Endodermal cell (in vitro differentiated cells): ENCODE results near the gene ZBTB22. TPM values are rescaled to one million over a fixed set of nuclear protein-coding genes. Genes with fewer than 3 reads are reported as not detected.
A peak's percentile ranks its signal among the peaks of the same experiment; 100 is the strongest.

Experiments
- DNase-seq: peaks from one replicate; pipeline ENCODE4 v3.0.0-alpha.2; 2017
- H3K27ac ChIP-seq: 2 replicates; pipeline ENCODE4 v1.5.1; 2013; ENCODE audit warnings: mild to moderate bottlenecking, low read depth, low read length, moderate library complexity
- H3K27me3 ChIP-seq: 2 replicates; pipeline ENCODE4 v1.6.1; 2013; ENCODE audit warnings: mild to moderate bottlenecking, low read length, moderate library complexity; ENCODE audit not compliant: insufficient read depth, control insufficient read depth, poor library complexity, severe bottlenecking
- H3K36me3 ChIP-seq: 2 replicates; pipeline ENCODE4 v1.7.0; 2013; ENCODE audit warnings: mild to moderate bottlenecking, low read length, moderate library complexity; ENCODE audit not compliant: control insufficient read depth, insufficient read depth
- H3K4me1 ChIP-seq: one replicate; pipeline ENCODE4 v1.7.0; 2013; ENCODE audit warnings: low read length; ENCODE audit not compliant: control insufficient read depth, insufficient read depth
- H3K4me3 ChIP-seq: 2 replicates; pipeline ENCODE4 v1.5.1; 2013; ENCODE audit warnings: mild to moderate bottlenecking, low read length, moderate library complexity
- H3K9ac ChIP-seq: 2 replicates; pipeline ENCODE4 v1.6.1; 2013; ENCODE audit warnings: mild to moderate bottlenecking, low read length, moderate library complexity; ENCODE audit not compliant: poor library complexity, severe bottlenecking; ENCODE audit errors: extremely low read depth
- H3K9me3 ChIP-seq: 2 replicates; pipeline ENCODE4 v1.6.1; 2013; ENCODE audit warnings: mild to moderate bottlenecking, low read length, moderate library complexity; ENCODE audit not compliant: control insufficient read depth
- H3K27ac Mint-ChIP-seq: 2 replicates; pipeline ENCODE4 v1.8.0; 2020; ENCODE audit warnings: mixed read lengths
- H3K27me3 Mint-ChIP-seq: 2 replicates; pipeline ENCODE4 v1.8.0; 2021; ENCODE audit warnings: mild to moderate bottlenecking, mixed read lengths; ENCODE audit not compliant: insufficient read depth
- H3K36me3 Mint-ChIP-seq: 2 replicates; pipeline ENCODE4 v1.8.0; 2020; ENCODE audit warnings: low read depth, mixed read lengths
- H3K4me1 Mint-ChIP-seq: 2 replicates; pipeline ENCODE4 v1.8.0; 2020; ENCODE audit warnings: mixed read lengths
- H3K4me3 Mint-ChIP-seq: 2 replicates; pipeline ENCODE4 v1.8.0; 2020; ENCODE audit warnings: mild to moderate bottlenecking, moderate library complexity, mixed read lengths
- H3K9me3 Mint-ChIP-seq: 2 replicates; pipeline ENCODE4 v1.8.0; 2020; ENCODE audit warnings: mild to moderate bottlenecking, mixed read lengths
- CTCF ChIP-seq: fragments of 200-600 bp; sonication (generic); conservative IDR thresholded peaks from 2 replicates; pipeline ENCODE4 v1.5.0; 2021; ENCODE audit warnings: antibody characterized with exemption, mild to moderate bottlenecking
- WGBS, 2 experiments: methylation state at CpG; one replicate each; pipeline versions ENCODE4 v1.1.5 to v1.1.7; 2013; ENCODE audit warnings: missing lambda C conversion rate in 2 of 2, mixed read lengths in 1 of 2; ENCODE audit not compliant: insufficient coverage in 1 of 2, insufficient read length in 1 of 2; 5-methylcytosine and 5-hydroxymethylcytosine counted together
- total RNA-seq, 2 donors: library from RNA; stranded (reverse); fragmentation: NEBNext Ultra II Directional in 1 of 2; extraction: Animal tissue kit (Norgen Biotek cat#: 25700) in 1 of 2; gene quantifications; 2 replicates in 1 of 2; 3 replicates in 1 of 2; pipeline ENCODE4 v1.2.1, GENCODE V29; 2021

Gene ZBTB22
- total RNA-seq, 2 donors from 2014 or later = 15.2 to 19.8 TPM

- no peaks in the 10 kb centered on the region for H3K36me3 ChIP-seq
- Mint-ChIP-seq H3K27me3 (peaks cover 13% of the 10 kb centered on the region), H3K36me3 (peaks cover 5% of the 10 kb centered on the region), H3K4me3 (peak overlapping the region; percentile 74), H3K27ac (peak overlapping the region; percentile 85), H3K9me3 (no peaks in the 10 kb centered on the region), H3K4me1 (peaks cover 28% of the 10 kb centered on the region)
- DNase-seq = peak; percentile 86
- peak overlapping the region; percentile 75 for H3K4me3 ChIP-seq
- H3K27me3 ChIP-seq = peaks cover 20% of the 10 kb centered on the region
- peak overlapping the region; percentile 31 for H3K9ac ChIP-seq
- no peak overlapping the region for H3K27ac ChIP-seq
- no peaks in the 10 kb centered on the region for H3K4me1 ChIP-seq
- H3K9me3 ChIP-seq = no peaks in the 10 kb centered on the region
- WGBS, 2 experiments = 1 to 6% methylated on average over 7 to 33 of the region's 33 CpGs
- no peak for TF ChIP-seq CTCF
Observed at GRCh38 chr6:33313105-33313708, 4.3 kb downstream of the ZBTB22 start.

GRCh38 chr6:33312361-33313104, 5.0 kb downstream of the ZBTB22 start:
- H3K4me1 Mint-ChIP-seq = peaks cover 28% of the 10 kb centered on the region
- peak overlapping the region; percentile 74 for H3K4me3 Mint-ChIP-seq
- Histone ChIP-seq H3K27me3 (peaks cover 20% of the 10 kb centered on the region), H3K4me1 (no peaks in the 10 kb centered on the region), H3K9ac (peak overlapping the region; percentile 31), H3K4me3 (peak overlapping the region; percentile 75), H3K9me3 (no peaks in the 10 kb centered on the region), H3K36me3 (no peaks in the 10 kb centered on the region), H3K27ac (no peak overlapping the region)
- TF ChIP-seq CTCF = peak; percentile 17
- H3K36me3 Mint-ChIP-seq = peaks cover 4% of the 10 kb centered on the region
- no peaks in the 10 kb centered on the region for H3K9me3 Mint-ChIP-seq
- H3K27me3 Mint-ChIP-seq = peaks cover 13% of the 10 kb centered on the region
- 6 to 11% methylated on average over 18 to 29 of the region's 29 CpGs for WGBS, 2 experiments
- H3K27ac Mint-ChIP-seq = peak overlapping the region; percentile 48
- DNase-seq = peak; percentile 92

- Histone ChIP-seq H3K27me3 (no peaks in the 10 kb centered on the region), H3K4me3 (no peak overlapping the region), H3K9me3 (no peaks in the 10 kb centered on the region), H3K36me3 (no peaks in the 10 kb centered on the region), H3K4me1 (no peaks in the 10 kb centered on the region), H3K9ac (no peak overlapping the region), H3K27ac (no peak overlapping the region)
- no peaks in the 10 kb centered on the region for H3K27me3 Mint-ChIP-seq
- H3K36me3 Mint-ChIP-seq = peaks cover 2% of the 10 kb centered on the region
- H3K4me3 Mint-ChIP-seq = no peak overlapping the region
- no peak for TF ChIP-seq CTCF
- 92 to 93% methylated on average over 4 of the region's 4 CpGs for WGBS, 2 experiments
- no peaks in the 10 kb centered on the region for H3K4me1 Mint-ChIP-seq
- no peaks in the 10 kb centered on the region for H3K9me3 Mint-ChIP-seq
- no peak for DNase-seq
- H3K27ac Mint-ChIP-seq = no peak overlapping the region
Observed at GRCh38 chr6:33306356-33306755, 11.2 kb downstream of the ZBTB22 start.
